ENCODE measurements around the gene PACRG.

GRCh38 chr6:163100259-163100658 is 372.5 kb downstream of the PACRG start:
- TF ChIP-seq, protein P1, sequence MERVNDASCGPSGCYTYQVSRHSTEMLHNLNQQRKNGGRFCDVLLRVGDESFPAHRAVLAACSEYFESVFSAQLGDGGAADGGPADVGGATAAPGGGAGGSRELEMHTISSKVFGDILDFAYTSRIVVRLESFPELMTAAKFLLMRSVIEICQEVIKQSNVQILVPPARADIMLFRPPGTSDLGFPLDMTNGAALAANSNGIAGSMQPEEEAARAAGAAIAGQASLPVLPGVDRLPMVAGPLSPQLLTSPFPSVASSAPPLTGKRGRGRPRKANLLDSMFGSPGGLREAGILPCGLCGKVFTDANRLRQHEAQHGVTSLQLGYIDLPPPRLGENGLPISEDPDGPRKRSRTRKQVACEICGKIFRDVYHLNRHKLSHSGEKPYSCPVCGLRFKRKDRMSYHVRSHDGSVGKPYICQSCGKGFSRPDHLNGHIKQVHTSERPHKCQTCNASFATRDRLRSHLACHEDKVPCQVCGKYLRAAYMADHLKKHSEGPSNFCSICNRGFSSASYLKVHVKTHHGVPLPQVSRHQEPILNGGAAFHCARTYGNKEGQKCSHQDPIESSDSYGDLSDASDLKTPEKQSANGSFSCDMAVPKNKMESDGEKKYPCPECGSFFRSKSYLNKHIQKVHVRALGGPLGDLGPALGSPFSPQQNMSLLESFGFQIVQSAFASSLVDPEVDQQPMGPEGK (CRISPR knock-in tag; IDR thresholded peaks at IDR 0.05; ENCODE audit: borderline replicate concordance): no peak
- TF ChIP-seq TOX (CRISPR knock-in tag; IDR thresholded peaks at IDR 0.05; ENCODE audit: borderline replicate concordance) (no peak), ZNF8 (CRISPR knock-in tag; IDR thresholded peaks at IDR 0.05) (no peak)
